ENCODE measurements around the gene LSM7. TPM values are rescaled to one million over a fixed set of nuclear protein-coding genes. Genes with fewer than 3 reads are reported as not detected.

Gene LSM7
- total RNA-seq, 2 experiments from 2014 or later, result 110 to 115 TPM

GRCh38 chr19:2330255-2330631, 1.9 kb upstream of the LSM7 start:
- no peak for DNase-seq
- peak overlapping the region; percentile 44 for H3K4me3 Mint-ChIP-seq
- POLR2A ChIA-PET, result interaction anchor here (1.5 kb wide), 1 partner anchor 60 kb away, joined by 3 read pairs; no protein-coding TSS in a partner anchor
- no peaks in the 10 kb centered on the region for H3K9me3 Mint-ChIP-seq
- no peaks in the 10 kb centered on the region for H3K27me3 Mint-ChIP-seq
- CTCF ChIA-PET, result interaction anchor here (1.0 kb wide), 1 partner anchor 55 kb away, joined by 4 read pairs; no protein-coding TSS in a partner anchor
- H3K4me1 Mint-ChIP-seq, result peaks cover 58% of the 10 kb centered on the region
- peaks cover 22% of the 10 kb centered on the region for H3K36me3 Mint-ChIP-seq (ENCODE audit: low read depth)
- no peak overlapping the region for H3K27ac Mint-ChIP-seq

- H3K4me3 Mint-ChIP-seq, result peak overlapping the region; percentile 98
- POLR2A ChIA-PET, result interaction anchor here (1.5 to 2.3 kb wide), 2 partner anchors 59 to 64 kb away, joined by 3 to 11 read pairs; no protein-coding TSS in a partner anchor
- H3K27ac Mint-ChIP-seq, result peak overlapping the region; percentile 78
- no peak for DNase-seq
- peaks cover 26% of the 10 kb centered on the region for H3K36me3 Mint-ChIP-seq (ENCODE audit: low read depth)
- CTCF ChIA-PET, result interaction anchor here (1.0 kb wide), 1 partner anchor 55 kb away, joined by 4 read pairs; no protein-coding TSS in a partner anchor
- H3K27me3 Mint-ChIP-seq, result no peaks in the 10 kb centered on the region
- H3K4me1 Mint-ChIP-seq, result peaks cover 62% of the 10 kb centered on the region
- H3K9me3 Mint-ChIP-seq, result no peaks in the 10 kb centered on the region
Observed at GRCh38 chr19:2329501-2329916, 1.1 kb upstream of the LSM7 start.

DNA sequence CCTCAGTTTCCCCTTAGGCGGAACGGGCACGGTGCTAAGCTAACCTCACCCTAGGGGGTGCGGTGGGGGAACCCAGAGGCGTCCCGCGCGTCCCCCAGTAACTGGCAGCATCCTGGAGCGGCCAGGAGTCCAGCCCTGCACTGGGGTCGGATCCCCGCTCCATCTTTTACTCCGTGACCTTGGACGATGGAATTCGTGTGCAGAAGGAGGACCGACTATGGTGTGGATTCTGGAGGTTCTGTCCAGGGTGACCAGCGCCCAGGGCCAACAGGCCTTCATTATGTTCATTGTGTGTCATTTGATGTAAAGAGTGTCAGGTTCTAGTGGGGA, 728 bp upstream of the LSM7 start:
- Mint-ChIP-seq H3K27ac (peak overlapping the region; percentile 78), H3K4me1 (peaks cover 63% of the 10 kb centered on the region), H3K4me3 (peak overlapping the region; percentile 98), H3K27me3 (no peaks in the 10 kb centered on the region), H3K9me3 (no peaks in the 10 kb centered on the region), H3K36me3 (ENCODE audit: low read depth) (peaks cover 30% of the 10 kb centered on the region)
- POLR2A ChIA-PET, result interaction anchor here (2.3 kb wide), 1 partner anchor 64 kb away, joined by 11 read pairs; no protein-coding TSS in a partner anchor
- CTCF ChIA-PET, result no interaction called here
- DNase-seq, result no peak

DNA sequence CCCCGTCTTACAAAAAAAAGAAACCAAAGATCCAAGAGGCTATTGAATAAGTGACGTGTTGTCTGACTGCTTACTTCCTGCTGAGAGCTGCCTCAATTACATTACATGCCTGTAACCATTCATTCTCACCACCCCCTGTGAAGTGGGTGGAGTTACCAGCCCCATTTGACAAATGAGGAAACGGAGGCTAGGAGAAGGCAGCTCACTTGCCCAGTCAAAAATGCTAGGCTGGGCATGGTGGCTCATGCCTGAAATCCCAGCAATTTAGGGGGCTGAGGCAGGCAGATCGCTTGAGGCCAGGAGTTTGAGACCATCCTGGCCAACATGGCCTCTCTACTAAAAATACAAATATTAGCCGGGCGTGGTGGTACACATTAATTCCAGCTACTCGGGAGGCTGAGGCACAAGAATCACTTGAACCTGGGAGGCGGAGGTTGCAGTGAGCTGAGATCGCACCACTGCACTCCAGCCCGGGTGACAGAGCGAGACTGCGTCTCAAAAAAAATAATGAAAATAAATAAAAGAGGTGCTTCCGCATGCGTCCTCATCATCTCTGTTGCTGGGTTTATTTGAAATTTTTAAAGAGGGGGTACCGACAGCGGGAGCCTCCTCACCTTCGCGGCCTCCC, 499 bp downstream of the LSM7 start:
- no peaks in the 10 kb centered on the region for H3K27me3 Mint-ChIP-seq
- peaks cover 31% of the 10 kb centered on the region for H3K36me3 Mint-ChIP-seq (ENCODE audit: low read depth)
- H3K4me1 Mint-ChIP-seq, result peaks cover 63% of the 10 kb centered on the region
- peak overlapping the region; percentile 98 for H3K4me3 Mint-ChIP-seq
- ChIA-PET CTCF (interaction anchor here (0.9 to 1.3 kb wide), 3 partner anchors 100 to 453 kb away, joined by 3 to 4 read pairs (median 3); partner anchors contain the start of gene TIMM13), POLR2A (interaction anchor here (0.7 to 2.9 kb wide), 30 partner anchors 9 to 385 kb away, joined by 3 to 16 read pairs (median 5); partner anchors contain the start of genes AP3D1, GADD45B, PEAK3 and PLEKHJ1)
- H3K27ac Mint-ChIP-seq, result peak overlapping the region; percentile 99
- peak; percentile 78 for DNase-seq
- no peaks in the 10 kb centered on the region for H3K9me3 Mint-ChIP-seq

- peaks cover 31% of the 10 kb centered on the region for H3K36me3 Mint-ChIP-seq (ENCODE audit: low read depth)
- H3K4me1 Mint-ChIP-seq, result peaks cover 56% of the 10 kb centered on the region
- ChIA-PET POLR2A (interaction anchor here (0.9 to 2.9 kb wide), 20 partner anchors 8 to 384 kb away, joined by 3 to 16 read pairs (median 7); partner anchors contain the start of genes GADD45B, PEAK3, PLEKHJ1 and TIMM13), CTCF (interaction anchor here (0.5 to 1.3 kb wide), 2 partner anchors 171 to 1158 kb away, joined by 3 to 4 read pairs; no protein-coding TSS in a partner anchor)
- H3K9me3 Mint-ChIP-seq, result no peaks in the 10 kb centered on the region
- peak overlapping the region; percentile 98 for H3K4me3 Mint-ChIP-seq
- H3K27ac Mint-ChIP-seq, result peak overlapping the region; percentile 99
- no peaks in the 10 kb centered on the region for H3K27me3 Mint-ChIP-seq
- DNase-seq, result no peak
Observed at GRCh38 chr19:2326699-2327360, 1.6 kb downstream of the LSM7 start.

DNA sequence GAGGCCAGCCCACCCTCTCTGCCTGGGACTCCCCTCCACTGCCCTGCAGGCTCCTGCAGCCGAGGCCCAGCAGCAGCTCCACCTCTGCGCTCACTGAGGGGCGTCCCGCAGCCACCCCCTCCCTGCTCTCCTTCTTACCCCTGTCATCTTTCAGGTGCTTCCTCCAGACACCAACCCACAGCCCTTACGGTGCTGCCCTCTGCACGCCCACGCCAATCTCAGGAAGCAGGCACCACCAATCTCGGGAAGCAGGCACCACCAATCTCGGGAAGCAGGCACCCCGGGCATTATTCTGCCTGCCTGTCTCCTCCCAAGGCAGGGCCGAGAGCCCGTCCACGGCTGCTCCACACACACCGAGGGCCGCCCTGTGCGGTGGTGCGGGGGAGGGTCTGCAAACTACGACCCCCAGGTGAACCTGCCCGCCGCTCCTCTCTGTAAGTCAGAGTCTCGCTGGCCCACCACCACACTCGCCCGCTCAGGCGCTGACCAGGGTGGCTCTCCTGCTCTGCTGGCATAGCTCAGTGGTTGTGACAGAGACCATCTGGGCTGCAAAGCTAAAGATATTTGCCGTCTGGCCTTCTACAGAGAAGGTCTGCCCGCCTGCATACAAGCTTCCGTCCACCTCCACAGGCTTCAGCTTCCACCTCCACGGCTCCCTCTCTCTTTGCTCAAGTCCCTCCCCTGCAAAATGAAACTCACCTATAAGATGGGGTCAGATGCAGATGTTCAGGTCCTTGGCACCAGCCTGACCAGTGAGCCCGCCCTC, 2.9 kb downstream of the LSM7 start:
- DNase-seq, result no peak
- H3K27ac Mint-ChIP-seq, result peak overlapping the region; percentile 36
- CTCF ChIA-PET, result interaction anchor here (1.0 kb wide), 1 partner anchor 169 kb away, joined by 3 read pairs; no protein-coding TSS in a partner anchor
- H3K27me3 Mint-ChIP-seq, result no peaks in the 10 kb centered on the region
- peaks cover 31% of the 10 kb centered on the region for H3K36me3 Mint-ChIP-seq (ENCODE audit: low read depth)
- no peak overlapping the region for H3K4me3 Mint-ChIP-seq
- peaks cover 46% of the 10 kb centered on the region for H3K4me1 Mint-ChIP-seq
- POLR2A ChIA-PET, result no interaction called here
- no peaks in the 10 kb centered on the region for H3K9me3 Mint-ChIP-seq

GRCh38 chr19:2324220-2324948, 4.0 kb downstream of the LSM7 start:
- CTCF ChIA-PET, result no interaction called here
- H3K4me1 Mint-ChIP-seq, result peaks cover 37% of the 10 kb centered on the region
- DNase-seq, result no peak
- H3K36me3 Mint-ChIP-seq (ENCODE audit: low read depth), result peaks cover 31% of the 10 kb centered on the region
- no peaks in the 10 kb centered on the region for H3K9me3 Mint-ChIP-seq
- H3K27me3 Mint-ChIP-seq, result no peaks in the 10 kb centered on the region
- POLR2A ChIA-PET, result interaction anchor here (1.7 kb wide), 1 partner anchor 54 kb away, joined by 4 read pairs; no protein-coding TSS in a partner anchor
- H3K27ac Mint-ChIP-seq, result no peak overlapping the region
- no peak overlapping the region for H3K4me3 Mint-ChIP-seq

DNA sequence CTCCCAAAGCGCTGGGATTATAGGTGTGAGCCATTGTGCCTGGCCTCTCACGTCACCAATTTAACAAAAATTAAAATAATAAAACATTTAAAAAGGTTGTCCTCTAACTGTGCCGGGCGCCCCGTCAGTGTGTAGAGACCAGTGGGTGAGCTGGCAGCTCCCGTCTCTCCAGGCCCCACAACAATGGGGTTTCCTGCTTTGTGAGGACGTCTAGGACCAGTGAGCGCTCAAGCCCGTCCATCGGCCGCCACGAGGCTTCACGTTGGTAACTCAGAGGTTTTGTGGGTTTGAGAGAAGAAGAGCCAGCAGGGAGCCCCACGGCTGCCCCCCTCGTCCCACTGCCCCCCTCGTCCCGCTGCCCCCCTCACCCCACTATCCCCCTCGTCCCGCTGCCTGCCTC, 4.7 kb downstream of the LSM7 start:
- peaks cover 26% of the 10 kb centered on the region for H3K36me3 Mint-ChIP-seq (ENCODE audit: low read depth)
- ChIA-PET CTCF (no interaction called here), POLR2A (interaction anchor here (1.7 kb wide), 1 partner anchor 54 kb away, joined by 4 read pairs; no protein-coding TSS in a partner anchor)
- H3K4me3 Mint-ChIP-seq, result no peak overlapping the region
- peaks cover 32% of the 10 kb centered on the region for H3K4me1 Mint-ChIP-seq
- no peak for DNase-seq
- H3K9me3 Mint-ChIP-seq, result no peaks in the 10 kb centered on the region
- H3K27me3 Mint-ChIP-seq, result no peaks in the 10 kb centered on the region
- H3K27ac Mint-ChIP-seq, result no peak overlapping the region

DNA sequence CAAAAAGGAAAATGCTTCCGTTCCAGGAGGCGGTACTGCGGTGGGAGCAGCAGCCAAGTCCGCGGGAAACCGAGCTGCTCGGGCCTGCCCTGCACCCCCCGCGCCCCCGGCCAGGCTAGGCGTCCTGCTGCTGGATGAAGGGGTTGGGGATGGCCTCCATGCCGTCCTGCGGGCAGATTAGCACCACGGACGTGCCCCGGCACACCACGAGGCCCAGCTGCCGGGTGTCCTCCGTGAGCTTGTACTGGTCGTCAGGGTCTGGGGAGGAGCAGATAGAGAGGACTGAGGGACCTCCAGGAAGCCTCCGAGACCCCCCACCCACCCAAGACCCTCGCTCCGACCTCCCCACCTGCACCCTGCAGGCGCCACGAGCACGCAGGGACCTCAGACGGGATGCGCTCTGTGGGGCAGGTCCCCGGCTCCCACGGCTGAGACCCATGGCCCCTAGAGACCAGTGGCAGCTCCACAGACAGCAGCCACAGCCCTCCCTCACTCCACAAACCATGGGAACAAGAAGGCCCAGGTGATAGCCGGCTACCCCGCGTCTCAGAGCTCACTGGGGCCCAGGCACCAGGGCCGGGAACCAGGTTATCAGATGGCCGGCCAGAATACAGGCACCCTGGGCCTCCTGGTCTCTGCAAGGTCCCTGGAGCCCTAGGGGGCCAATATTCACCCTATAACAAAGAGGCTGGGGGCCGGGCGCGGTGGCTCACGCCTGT, 6.7 kb downstream of the LSM7 start:
- CTCF ChIA-PET, result no interaction called here
- Mint-ChIP-seq H3K27ac (no peak overlapping the region), H3K9me3 (no peaks in the 10 kb centered on the region), H3K27me3 (no peaks in the 10 kb centered on the region), H3K4me3 (no peak overlapping the region), H3K36me3 (ENCODE audit: low read depth) (peaks cover 18% of the 10 kb centered on the region), H3K4me1 (peaks cover 19% of the 10 kb centered on the region)
- POLR2A ChIA-PET, result no interaction called here
- no peak for DNase-seq

GRCh38 chr19:2320939-2321338, 7.4 kb downstream of the LSM7 start:
- Mint-ChIP-seq H3K27me3 (no peaks in the 10 kb centered on the region), H3K4me3 (no peak overlapping the region), H3K9me3 (no peaks in the 10 kb centered on the region), H3K4me1 (peaks cover 11% of the 10 kb centered on the region), H3K36me3 (ENCODE audit: low read depth) (peaks cover 16% of the 10 kb centered on the region), H3K27ac (no peak overlapping the region)
- POLR2A ChIA-PET, result no interaction called here
- DNase-seq, result no peak
- CTCF ChIA-PET, result no interaction called here

DNA sequence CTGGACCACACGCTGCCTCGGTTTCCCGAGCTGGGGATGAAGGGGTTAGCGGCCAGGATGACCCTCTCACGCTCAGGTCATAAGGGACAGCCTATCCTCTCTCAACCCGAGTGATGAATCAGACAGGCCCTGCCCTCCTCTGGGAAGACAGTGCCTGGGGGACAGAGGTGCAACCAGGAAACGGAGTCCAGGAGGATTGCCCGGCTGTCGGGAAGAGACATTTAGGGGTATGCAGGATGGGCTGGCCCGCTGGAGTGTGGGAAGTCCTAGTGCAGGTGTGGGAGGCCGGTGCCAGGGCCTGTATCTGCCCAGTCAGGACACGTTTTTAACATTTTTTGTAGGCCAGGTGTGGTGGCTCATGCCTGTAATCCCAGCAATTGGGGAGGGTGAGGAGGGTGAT, 8.3 kb downstream of the LSM7 start:
- Mint-ChIP-seq H3K36me3 (ENCODE audit: low read depth) (peaks cover 10% of the 10 kb centered on the region), H3K4me1 (peaks cover 4% of the 10 kb centered on the region), H3K27ac (no peak overlapping the region), H3K27me3 (peaks cover under 1% of the 10 kb centered on the region), H3K9me3 (peaks cover 7% of the 10 kb centered on the region), H3K4me3 (no peak overlapping the region)
- ChIA-PET POLR2A (no interaction called here), CTCF (no interaction called here)
- no peak for DNase-seq

DNA sequence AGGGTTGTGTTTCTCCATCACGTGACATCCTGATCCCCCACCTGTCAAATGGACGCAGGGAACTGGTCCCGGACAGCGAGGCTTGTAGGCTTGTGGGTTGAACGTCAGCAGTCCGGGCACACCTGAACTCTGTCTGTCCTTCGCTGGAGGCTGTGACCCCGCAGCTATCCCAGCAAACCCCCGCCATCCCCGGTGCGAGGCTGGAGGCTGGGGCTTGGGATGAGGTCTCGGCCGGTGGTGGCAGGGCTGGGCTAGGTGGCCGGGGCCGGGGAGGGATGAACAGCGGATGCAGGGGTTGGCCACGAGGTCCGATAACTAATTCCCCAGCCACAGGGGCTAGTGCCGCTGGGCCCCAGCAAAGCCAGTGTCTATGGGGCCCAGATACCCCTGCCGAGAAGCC, 8.8 kb downstream of the LSM7 start:
- CTCF ChIA-PET, result interaction anchor here (0.6 kb wide), 1 partner anchor 494 kb away, joined by 4 read pairs; no protein-coding TSS in a partner anchor
- Mint-ChIP-seq H3K27ac (no peak overlapping the region), H3K4me3 (no peak overlapping the region), H3K9me3 (peaks cover 11% of the 10 kb centered on the region), H3K36me3 (ENCODE audit: low read depth) (peaks cover 10% of the 10 kb centered on the region), H3K27me3 (peaks cover 6% of the 10 kb centered on the region), H3K4me1 (peaks cover 2% of the 10 kb centered on the region)
- POLR2A ChIA-PET, result interaction anchor here (1.6 kb wide), 1 partner anchor 8 kb away, joined by 6 read pairs; the partner anchor contains the start of gene LSM7
- DNase-seq, result no peak

Data from activated CD4-positive, alpha-beta memory T cell treated with anti-CD3 and anti-CD28 coated beads, Interleukin-2, amount 10 ng/mL, durations not matched to agents 7 days and 5 days (primary cell).